Activated CD4-positive, alpha-beta T cell treated with anti-CD3 and anti-CD28 coated beads for 48 hours (primary cell): ENCODE data around the gene B3GALT4.

ENCODE experiments used
- DNase-seq: peaks from one replicate; pipeline ENCODE4 v3.0.0-alpha.2; 2020

Gene B3GALT4

DNA sequence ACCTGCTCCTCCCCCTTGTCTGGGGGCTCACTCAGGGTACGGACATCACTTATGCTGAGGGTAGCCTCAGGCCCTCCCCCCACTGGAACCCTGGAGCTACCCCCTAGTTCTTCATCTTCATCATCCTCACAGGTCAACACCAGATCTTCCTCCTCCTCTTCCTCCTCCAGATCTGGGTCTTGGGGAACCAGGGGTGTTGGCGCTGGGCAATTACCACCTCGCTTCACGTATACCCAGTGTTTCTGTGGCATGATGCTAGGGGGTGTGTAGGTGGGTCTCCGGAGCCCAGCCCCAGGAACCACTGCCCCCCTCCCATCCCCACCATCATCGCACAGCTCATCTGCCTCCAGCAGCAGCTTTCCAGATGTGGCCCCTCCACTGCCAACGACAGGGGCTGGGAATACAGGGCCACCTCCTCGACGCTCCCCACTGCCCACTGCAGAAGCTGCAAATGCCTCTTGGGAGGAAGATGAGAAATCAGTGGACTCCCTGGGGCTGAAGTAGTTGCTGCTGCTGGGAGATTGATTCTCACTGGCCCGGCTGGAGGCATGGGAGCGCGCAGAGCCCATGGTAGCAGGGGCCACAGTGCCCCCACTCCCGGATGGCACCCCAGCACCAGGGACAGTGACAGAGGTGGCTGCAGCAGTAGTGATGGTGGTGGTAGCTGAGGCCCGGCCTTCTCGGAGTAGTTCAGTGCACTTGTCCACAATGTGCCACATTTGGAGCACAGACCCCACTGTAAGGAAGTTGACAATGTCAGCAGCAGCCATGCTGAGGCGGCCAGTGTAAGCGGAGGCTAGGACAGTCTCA, 39.1 kb downstream of the B3GALT4 start:
- DNase-seq: no peak

DNA sequence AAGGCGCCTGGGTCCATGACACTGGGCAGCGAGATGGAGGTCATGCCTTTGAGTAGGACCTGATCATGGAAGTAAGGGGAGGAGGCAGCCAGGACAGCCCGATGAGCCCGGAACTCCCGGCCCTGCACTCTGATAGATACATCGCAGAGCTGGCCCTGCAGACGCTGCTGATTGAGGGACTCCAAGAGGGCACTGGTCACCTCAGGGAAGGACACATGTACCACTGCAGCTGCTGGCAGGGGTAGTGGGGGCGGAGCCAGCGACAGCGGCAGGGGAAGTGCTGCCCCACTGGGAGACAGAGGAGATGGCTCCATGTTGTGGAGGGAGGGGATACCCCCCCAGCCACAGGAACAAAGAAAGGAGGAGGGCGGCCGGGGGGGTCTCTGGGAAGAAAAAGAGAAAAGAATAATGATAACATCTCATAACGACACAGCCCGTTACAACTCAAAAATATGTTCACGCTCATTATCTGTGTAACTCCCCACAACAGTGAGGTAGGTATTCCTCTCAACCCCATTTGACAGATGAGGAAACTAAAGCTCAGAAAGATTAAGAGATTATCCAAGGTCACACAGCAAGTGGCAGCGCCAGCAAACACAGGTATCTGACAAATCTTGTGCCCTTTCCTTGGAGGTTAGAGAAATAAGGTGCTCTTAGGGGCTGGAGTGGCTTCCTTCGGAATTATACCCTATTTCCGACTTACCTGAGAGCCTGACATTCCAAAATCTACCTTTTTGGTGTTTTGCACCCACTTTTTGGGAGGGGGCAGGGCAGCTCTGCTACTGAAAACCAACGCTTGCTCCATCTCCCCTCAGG, 39.9 kb downstream of the B3GALT4 start:
- DNase-seq: no peak

DNA sequence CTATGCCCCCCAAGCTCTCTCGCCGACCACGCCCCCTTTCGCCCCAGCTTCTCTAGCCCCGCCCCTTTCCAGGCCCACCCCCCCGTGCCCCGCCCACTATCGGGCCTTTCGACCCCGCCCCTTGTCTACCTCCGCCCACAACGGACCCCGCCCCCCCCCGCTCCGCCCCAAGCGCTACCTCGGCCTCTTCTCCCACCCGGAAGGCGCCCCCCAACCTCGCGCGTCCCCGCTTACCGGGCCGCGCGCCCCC, 40.4 kb downstream of the B3GALT4 start:
- no peak for DNase-seq

DNA sequence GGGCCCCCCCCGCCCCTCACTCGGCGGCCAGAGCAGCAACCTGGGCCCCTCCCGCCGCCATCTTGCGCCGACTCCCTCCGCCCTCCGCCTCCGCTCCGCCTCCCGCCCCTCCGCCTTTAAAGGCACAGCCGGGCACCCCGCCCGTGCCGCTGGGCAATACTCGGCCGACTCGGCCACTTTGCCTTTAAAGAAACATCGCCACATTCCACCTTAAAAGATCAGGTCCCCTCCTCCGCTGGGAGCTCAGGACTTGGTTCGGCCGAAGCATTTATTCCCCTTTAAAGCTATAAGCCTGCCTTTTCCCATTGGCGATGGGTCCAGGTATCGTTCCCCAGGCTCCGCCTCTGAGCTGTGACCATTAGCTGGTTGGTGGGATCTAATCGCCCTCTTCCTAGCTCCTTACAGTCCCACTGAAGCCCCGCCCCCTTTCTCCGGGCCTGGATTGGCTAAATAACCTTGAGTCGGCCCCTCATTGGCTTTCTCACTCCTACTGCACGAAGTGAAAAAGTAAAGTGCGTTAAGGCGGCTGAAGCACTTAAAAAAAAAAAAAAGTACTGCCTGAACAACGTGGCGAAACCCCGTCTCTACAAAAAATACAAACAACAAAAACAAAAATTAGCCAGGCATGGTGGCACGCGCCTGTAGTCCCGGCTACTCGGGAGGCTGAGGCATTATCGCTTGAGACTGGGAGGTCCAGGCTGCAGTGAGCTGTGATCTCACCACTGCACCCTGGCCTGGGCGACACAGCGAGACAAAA, 40.9 kb downstream of the B3GALT4 start, which contains the start of gene ZBTB22:
TSS of gene ZBTB22 (minus strand) at position 76 of the 757 bp plus-strand sequence. CDS start 828 bp downstream, outside the sequence.
- peak; percentile 98 for DNase-seq

DNA sequence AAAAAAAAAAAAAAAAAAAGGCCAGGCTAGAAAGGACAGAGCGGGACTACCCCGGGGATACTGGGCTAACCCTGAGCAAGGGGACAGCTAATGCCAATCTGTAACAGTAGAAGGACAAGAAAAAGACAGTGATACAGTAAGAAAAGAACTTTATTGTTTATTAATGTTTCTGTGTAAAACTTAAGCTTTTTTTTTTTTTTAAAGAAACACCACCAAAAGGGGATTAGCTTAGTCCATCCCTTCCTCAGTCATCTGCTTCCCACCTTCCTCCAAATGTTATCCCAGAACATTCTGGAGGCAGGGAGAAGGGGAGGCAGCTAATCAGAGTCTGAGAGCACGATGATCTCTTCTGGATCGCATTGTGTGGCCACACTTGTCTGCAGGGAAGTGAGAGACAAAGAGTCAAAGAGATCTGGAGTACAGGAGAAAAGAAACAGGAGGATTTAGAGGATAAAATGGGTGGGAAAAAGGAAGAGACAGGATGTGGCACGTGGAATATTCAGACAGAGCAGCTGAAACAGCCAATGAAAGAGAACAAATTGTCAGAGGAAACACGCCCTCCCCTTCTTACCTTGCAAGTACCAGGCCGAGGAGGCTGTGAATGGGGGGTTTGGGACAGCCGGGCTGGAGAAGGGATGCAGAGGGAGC, 41.6 kb downstream of the B3GALT4 start:
- DNase-seq: no peak

DNA sequence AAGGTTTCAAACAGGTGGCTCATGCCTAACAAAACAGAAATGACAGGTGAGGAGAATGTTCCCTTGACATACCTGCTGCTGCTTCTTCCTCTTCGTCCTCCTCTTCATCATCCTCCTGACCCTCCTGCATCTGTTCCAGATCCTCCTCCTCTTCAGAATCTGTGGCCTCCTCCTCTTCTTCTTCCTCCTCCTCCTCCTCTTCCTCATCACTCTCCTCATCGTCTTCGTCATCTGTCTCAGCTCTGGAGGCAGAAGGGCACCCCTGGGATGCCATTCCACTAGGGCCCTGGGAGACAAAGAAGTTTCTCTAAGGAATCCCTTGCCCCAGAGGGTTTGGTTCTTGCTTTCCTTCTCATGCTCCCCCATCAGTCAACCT, 43.0 kb downstream of the B3GALT4 start:
- DNase-seq: no peak

DNA sequence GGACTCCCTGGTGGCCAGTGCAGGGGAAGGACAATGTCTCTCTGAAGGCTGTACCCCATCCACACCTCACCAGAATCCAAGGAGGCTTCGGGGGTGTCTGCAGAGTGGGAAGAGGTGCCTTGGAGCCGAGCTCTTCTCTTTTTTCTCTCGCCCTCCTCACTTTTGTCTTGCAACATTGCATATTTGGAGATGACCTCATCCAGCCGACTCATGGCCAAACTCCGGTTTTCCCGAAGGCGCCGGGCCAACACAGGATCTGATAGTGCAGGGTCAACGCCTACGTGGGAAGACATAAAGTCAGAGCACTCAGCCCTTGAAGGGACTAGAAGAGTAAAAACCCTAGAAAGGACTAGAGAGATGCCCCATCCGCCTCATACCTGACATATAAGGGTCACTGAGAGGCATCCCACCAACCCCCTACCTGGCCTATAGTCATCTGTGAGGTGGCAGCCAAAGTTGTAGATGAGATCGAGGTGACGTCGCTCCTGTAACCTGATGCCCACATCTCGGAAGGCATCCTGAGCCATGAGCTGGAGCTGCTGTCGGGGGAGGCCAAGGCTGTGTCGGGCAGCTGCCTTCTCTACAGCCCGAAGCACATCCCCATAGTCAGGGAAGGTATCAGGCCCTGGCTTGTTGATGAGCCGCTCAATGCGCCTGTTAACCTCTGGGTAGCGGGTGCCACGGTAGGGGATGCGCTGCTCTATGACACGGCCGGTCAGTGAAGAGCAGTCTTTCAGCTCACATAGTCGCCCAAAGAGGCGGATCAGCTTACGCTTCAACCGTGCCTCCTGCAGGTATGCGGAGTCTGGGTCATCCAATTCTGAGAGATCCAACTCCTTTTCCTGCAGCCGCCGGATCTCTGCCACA, 43.6 kb downstream of the B3GALT4 start:
- no peak for DNase-seq

DNA sequence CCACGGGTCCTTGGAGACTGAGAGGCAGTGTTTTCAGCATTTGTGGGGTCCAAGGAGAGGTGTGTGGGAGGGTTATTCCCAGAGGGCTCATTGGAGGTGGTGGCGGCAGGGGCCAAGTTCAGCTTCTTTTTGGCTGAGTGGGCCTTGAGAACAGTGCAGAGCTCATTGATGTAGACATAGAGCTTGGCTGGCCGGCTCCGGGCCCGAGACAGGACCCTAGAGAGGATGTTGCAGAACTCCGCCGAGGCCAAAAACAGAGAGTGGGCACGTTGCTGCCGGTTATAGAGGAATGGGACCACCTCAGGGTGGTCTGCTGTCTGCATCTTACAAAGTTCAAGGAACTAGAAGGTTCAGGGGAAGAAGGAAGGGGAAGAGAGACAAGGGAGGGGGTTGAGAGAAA, 44.3 kb downstream of the B3GALT4 start:
- DNase-seq: no peak

DNA sequence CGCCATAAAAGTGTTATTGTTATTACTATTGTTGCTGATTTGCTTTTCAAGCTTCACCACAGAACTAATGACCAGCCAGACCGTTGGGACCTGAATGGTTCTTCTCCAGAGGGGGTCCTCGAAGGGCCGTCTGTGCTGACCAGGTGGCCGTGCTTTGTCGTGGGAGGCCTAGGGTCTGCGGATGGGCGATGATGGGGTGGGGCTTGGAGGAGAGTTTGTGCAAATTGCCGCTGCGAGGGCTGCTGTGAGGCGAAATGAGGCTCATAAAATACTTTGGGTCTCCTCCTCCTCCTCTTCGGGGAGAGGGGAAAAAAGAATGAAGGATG, 46.7 kb downstream of the B3GALT4 start:
- no peak for DNase-seq

DNA sequence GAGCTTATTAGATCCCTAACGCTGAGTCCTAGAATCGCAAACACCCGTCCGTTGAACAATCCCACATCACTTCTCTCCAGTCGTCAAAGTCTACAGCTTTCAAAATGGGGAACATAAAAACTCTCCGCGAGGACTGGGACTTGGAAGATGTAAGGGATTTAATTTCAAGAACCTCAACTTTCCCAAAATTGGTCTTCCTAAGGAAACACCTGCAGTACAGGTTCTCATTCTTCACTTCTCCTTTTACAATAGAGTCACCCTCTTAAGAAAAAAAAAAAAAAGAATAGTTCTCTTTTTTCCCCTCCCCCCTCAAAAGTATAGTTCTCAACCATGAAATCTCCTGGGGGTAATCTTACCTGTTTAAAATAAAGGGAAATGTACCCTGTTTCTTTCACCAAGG, 47.2 kb downstream of the B3GALT4 start:
- DNase-seq: no peak
